ENCODE data around the gene PSMC3. TPM values are rescaled to one million over a fixed set of nuclear protein-coding genes. Genes with fewer than 3 reads are reported as not detected.

Gene PSMC3
- total and polyA plus RNA-seq, 2 of the 13 experiments (the other 11 are each of a cell fraction or from before 2014, with no cell fraction given) = 75.8 to 214 TPM

DNA sequence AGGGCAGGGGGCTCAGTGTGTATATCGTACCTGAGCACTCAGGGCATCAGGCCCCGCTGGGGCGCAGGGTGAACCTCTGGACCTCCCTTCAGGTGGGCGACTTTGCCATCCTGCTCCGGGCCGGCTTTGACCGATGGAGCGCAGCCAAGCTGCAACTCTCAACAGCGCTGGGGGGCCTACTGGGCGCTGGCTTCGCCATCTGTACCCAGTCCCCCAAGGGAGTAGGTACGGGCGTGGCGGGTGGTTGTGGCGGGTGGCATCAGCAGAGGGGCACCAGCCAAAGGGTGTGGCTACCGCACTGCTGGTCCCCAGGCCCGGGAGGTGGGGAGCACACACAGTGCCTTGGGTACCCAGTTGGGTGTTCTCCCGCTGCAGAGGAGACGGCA lies 11.6 kb downstream of the PSMC3 start:
- H4K20me1 ChIP-seq (ENCODE audit: insufficient read depth, low read length) = no peaks in the 10 kb centered on the region
- H3K27ac ChIP-seq (ENCODE audit: extremely low read length, insufficient read depth, low read length) = no peak overlapping the region
- ATAC-seq = peak; percentile 1
- H2AFZ ChIP-seq (ENCODE audit: low read length) = no peak overlapping the region
- H3K4me3 ChIP-seq (replicated peaks in 1 of 3; ENCODE audit: insufficient read depth in 1 of 3, low read depth in 2 of 3, low read length in 3 of 3) = no peak overlapping the region
- ChIA-PET CTCF (ENCODE audit: low intra/inter-chr PET ratio, low total read pairs) (no interaction called here), POLR2A (interaction anchor here (0.7 kb wide), 1 partner anchor 23 kb away, joined by 5 read pairs; no protein-coding TSS in a partner anchor)
- BruUV-seq (replicated peaks) = no TSS peak
- DNase-seq (ENCODE audit: low spot score) = no peak
- 93% methylated on average over 3 of the region's 19 CpGs for WGBS (ENCODE audit: low lambda C conversion rate)
- H3K9ac ChIP-seq (ENCODE audit: insufficient read depth, low read depth, low read length) = no peak overlapping the region
- H3K79me2 ChIP-seq (ENCODE audit: insufficient read depth, low read length) = no peaks in the 10 kb centered on the region
- in situ Hi-C loops (cut with HindIII; ENCODE audit: extremely low pct_ligation_motif_present, low pct_unique_long_range_greater_than_20kb) = no loop called here
- intact Hi-C loops (cut with micrococcal nuclease; ENCODE audit: unreplicated experiment) = no loop called here
- no peak for FAIRE-seq
- H3K4me2 ChIP-seq (ENCODE audit: low read depth, low read length) = no peak overlapping the region
- peaks cover 19 to 21% of the 10 kb centered on the region in 2 experiments; a peak in 4 of 5 replicates for H3K36me3 ChIP-seq (replicated peaks in 1 of 2; ENCODE audit: control insufficient read depth in 1 of 2, insufficient read depth in 2 of 2, low read length in 2 of 2)
- H3K9me3 ChIP-seq (ENCODE audit: low read length) = no peaks in the 10 kb centered on the region
- H3K4me1 ChIP-seq (ENCODE audit: insufficient read depth, low read length) = peaks cover 7% of the 10 kb centered on the region
- TF ChIP-seq, protein P1, sequence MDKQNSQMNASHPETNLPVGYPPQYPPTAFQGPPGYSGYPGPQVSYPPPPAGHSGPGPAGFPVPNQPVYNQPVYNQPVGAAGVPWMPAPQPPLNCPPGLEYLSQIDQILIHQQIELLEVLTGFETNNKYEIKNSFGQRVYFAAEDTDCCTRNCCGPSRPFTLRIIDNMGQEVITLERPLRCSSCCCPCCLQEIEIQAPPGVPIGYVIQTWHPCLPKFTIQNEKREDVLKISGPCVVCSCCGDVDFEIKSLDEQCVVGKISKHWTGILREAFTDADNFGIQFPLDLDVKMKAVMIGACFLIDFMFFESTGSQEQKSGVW (CRISPR knock-in tag; IDR thresholded peaks at IDR 0.05; ENCODE audit: borderline replicate concordance) = no peak
- TF ChIP-seq ZBTB42 (CRISPR knock-in tag; IDR thresholded peaks at IDR 0.05) (no peak), NBN (conservative IDR thresholded peaks at IDR 0.05) (no peak), ZBTB1 (CRISPR knock-in tag; IDR thresholded peaks at IDR 0.05; ENCODE audit: borderline replicate concordance) (no peak), CENPT (CRISPR knock-in tag; IDR thresholded peaks at IDR 0.05; ENCODE audit: low read depth) (no peak), ZC3H13 (CRISPR knock-in tag; IDR thresholded peaks at IDR 0.05) (no peak), RBFOX2 (IDR thresholded peaks at IDR 0.05; ENCODE audit: low read depth, low read length) (peak; percentile 34; the same call in 1 of the 2 replicates)
- H3K27me3 ChIP-seq (ENCODE audit: control insufficient read depth in 1 of 2, insufficient read depth in 2 of 2, low read length in 2 of 2) = no peaks in the 10 kb centered on the region
